HEK293 (cell line): ENCODE data around the gene NHLRC2.

Experiments
- CTCF ChIA-PET: fragments of 350-600 bp; formaldehyde crosslinking; extraction: SDS; loops from one replicate; lab custom pipeline; 2021; ENCODE audit warnings: antibody characterized with exemption; lab: Yijun Ruan, JAX
- POLR2A ChIA-PET: fragments of 300-600 bp; formaldehyde crosslinking; extraction: SDS; loops from one replicate; lab custom pipeline; 2020; ENCODE audit warnings: antibody characterized with exemption, inconsistent platforms; lab: Yijun Ruan, JAX
- H3K27ac ChIP-seq: fragments of 200-500 bp; sonication (Bioruptor generic); 2 replicates; pipeline ENCODE4 v1.5.1; 2014; ENCODE audit warnings: low read depth, low read length, control low read depth, inconsistent platforms; ENCODE audit errors: extremely low read depth
- H3K36me3 ChIP-seq, 2 experiments: fragments of 200-500 bp in 1 of 2; sonication (Bioruptor generic) in 1 of 2; 1 replicate in 1 of 2; 2 replicates in 1 of 2; pipeline ENCODE4 v1.5.1; 2014 to 2017; ENCODE audit warnings: inconsistent platforms in 2 of 2, low read length in 2 of 2; ENCODE audit not compliant: control insufficient read depth in 2 of 2, insufficient read depth in 1 of 2
- H3K4me1 ChIP-seq: fragments of 200-500 bp; sonication (Bioruptor generic); 2 replicates; pipeline ENCODE4 v1.5.1; 2014; ENCODE audit warnings: mild to moderate bottlenecking, low read length, inconsistent platforms; ENCODE audit not compliant: control insufficient read depth, insufficient read depth
- H3K4me3 ChIP-seq: 2 replicates; pipeline ENCODE4 v1.5.1; 2011; ENCODE audit warnings: low read depth, mild to moderate bottlenecking, control low read depth, low read length, moderate library complexity
- H3K9me3 ChIP-seq: fragments of 200-500 bp; sonication (Bioruptor generic); 2 replicates; pipeline ENCODE4 v1.5.1; 2014; ENCODE audit warnings: low read depth, low read length, inconsistent platforms; ENCODE audit not compliant: control insufficient read depth, insufficient read depth
- AEBP2 ChIP-seq: fragments of 450-650 bp; formaldehyde crosslinking; IDR thresholded peaks from 2 replicates; pipeline ENCODE4 v1.5.1; 2016; ENCODE audit warnings: missing biosample characterization, missing genetic modification characterization, borderline replicate concordance
- ATF2 ChIP-seq: fragments of 450-650 bp; formaldehyde crosslinking; IDR thresholded peaks from 2 replicates; pipeline ENCODE4 v1.5.1; 2016; ENCODE audit warnings: missing biosample characterization, missing genetic modification characterization, low read depth
- ZFP3 ChIP-seq: fragments of 450-650 bp; formaldehyde crosslinking; IDR thresholded peaks from 2 replicates; pipeline ENCODE4 v1.5.1; 2016; ENCODE audit warnings: low read depth, missing biosample characterization, missing genetic modification characterization
- ZFP41 ChIP-seq: fragments of 450-650 bp; formaldehyde crosslinking; IDR thresholded peaks from 2 replicates; pipeline ENCODE4 v1.5.1; 2016; ENCODE audit warnings: missing biosample characterization, missing genetic modification characterization, borderline replicate concordance
- ZIC2 ChIP-seq: fragments of 450-650 bp; formaldehyde crosslinking; IDR thresholded peaks from 2 replicates; pipeline ENCODE4 v1.5.1; 2016; ENCODE audit warnings: missing biosample characterization, missing genetic modification characterization
- ZNF157 ChIP-seq: fragments of 450-650 bp; formaldehyde crosslinking; IDR thresholded peaks from 2 replicates; pipeline ENCODE4 v1.5.1; 2016; ENCODE audit warnings: missing biosample characterization, missing genetic modification characterization
- ZNF23 ChIP-seq: fragments of 450-650 bp; formaldehyde crosslinking; IDR thresholded peaks from 2 replicates; pipeline ENCODE4 v1.5.1; 2016; ENCODE audit warnings: missing biosample characterization, missing genetic modification characterization, borderline replicate concordance
- ZNF239 ChIP-seq: fragments of 450-650 bp; formaldehyde crosslinking; IDR thresholded peaks from 2 replicates; pipeline ENCODE4 v1.5.1; 2016; ENCODE audit warnings: missing biosample characterization, missing genetic modification characterization
- ZNF280C ChIP-seq: fragments of 450-650 bp; formaldehyde crosslinking; IDR thresholded peaks from 2 replicates; pipeline ENCODE4 v1.5.1; 2016; ENCODE audit warnings: missing biosample characterization, missing genetic modification characterization
- ZNF423 ChIP-seq: fragments of 450-650 bp; formaldehyde crosslinking; IDR thresholded peaks from 2 replicates; pipeline ENCODE4 v1.5.1; 2016; ENCODE audit warnings: missing biosample characterization, missing genetic modification characterization
- ZNF513 ChIP-seq: fragments of 450-650 bp; IDR thresholded peaks from 2 replicates; pipeline ENCODE4 v1.5.1; 2018; ENCODE audit warnings: missing biosample characterization, missing genetic modification characterization
- ZNF600 ChIP-seq: fragments of 450-650 bp; formaldehyde crosslinking; IDR thresholded peaks from 2 replicates; pipeline ENCODE4 v1.5.1; 2016; ENCODE audit warnings: missing biosample characterization, missing genetic modification characterization
- ZNF610 ChIP-seq: fragments of 450-650 bp; formaldehyde crosslinking; IDR thresholded peaks from 2 replicates; pipeline ENCODE4 v1.5.1; 2016; ENCODE audit warnings: missing biosample characterization, missing genetic modification characterization, borderline replicate concordance
- ZNF670 ChIP-seq: fragments of 450-650 bp; formaldehyde crosslinking; IDR thresholded peaks from 2 replicates; pipeline ENCODE4 v1.5.1; 2016; ENCODE audit warnings: missing biosample characterization, missing genetic modification characterization, low read depth
- TF ChIP-seq, protein P1 (sequence below): fragments of 450-650 bp; formaldehyde crosslinking; IDR thresholded peaks from 2 replicates; pipeline ENCODE4 v1.5.1; 2016; ENCODE audit warnings: missing biosample characterization, missing genetic modification characterization
- TF ChIP-seq, protein P2 (sequence below): fragments of 450-650 bp; formaldehyde crosslinking; IDR thresholded peaks from 2 replicates; pipeline ENCODE4 v1.5.1; 2017; ENCODE audit warnings: missing biosample characterization, mild to moderate bottlenecking, missing genetic modification characterization, moderate library complexity

NHLRC2 gene

DNA sequence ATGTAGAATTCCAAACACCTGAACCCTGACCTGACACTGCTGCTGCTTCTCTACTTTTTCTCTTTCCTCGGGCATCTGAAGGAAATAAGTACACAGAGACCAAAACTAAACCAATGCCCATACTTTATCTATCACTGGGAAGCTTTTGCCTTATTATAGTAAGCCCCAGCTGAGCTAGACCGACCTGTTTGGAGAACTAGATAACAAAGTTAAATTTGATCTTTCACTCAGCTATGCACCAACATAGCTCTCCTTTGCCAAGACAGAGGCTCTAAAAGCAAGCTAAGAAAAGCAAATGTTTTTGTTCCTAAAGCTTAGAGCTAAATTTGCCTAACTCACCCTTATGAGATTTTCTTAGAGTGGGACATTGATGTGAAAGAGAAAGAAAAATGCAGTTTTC, 39.1 kb downstream of the NHLRC2 start:
- H3K9me3 ChIP-seq = no peaks in the 10 kb centered on the region
- ChIA-PET POLR2A (no interaction called here), CTCF (interaction anchor here (0.6 kb wide), 1 partner anchor 31 kb away, joined by 3 read pairs; no protein-coding TSS in a partner anchor)
- peaks cover 0 to 8% of the 10 kb centered on the region in 2 experiments; a peak in 1 of 3 replicates for H3K36me3 ChIP-seq
- peaks cover 2% of the 10 kb centered on the region; the same call in 1 of the 2 replicates for H3K4me1 ChIP-seq
- no peak for TF ChIP-seq AEBP2
- TF ChIP-seq ZNF670 (tag by site-specific recombination) = no peak
- TF ChIP-seq ZIC2 (tag by site-specific recombination) = no peak
- no peak for TF ChIP-seq ZNF23 (tag by site-specific recombination)
- TF ChIP-seq ZFP41 (tag by site-specific recombination) = no peak
- no peak for TF ChIP-seq ZNF600 (tag by site-specific recombination)
- no peak for TF ChIP-seq ZNF423 (tag by site-specific recombination)
- H3K4me3 ChIP-seq = no peak overlapping the region
- H3K27ac ChIP-seq = no peak overlapping the region

GRCh38 chr10:113894581-113894980, 40.1 kb downstream of the NHLRC2 start:
- CTCF ChIA-PET = interaction anchor here (0.7 kb wide), 1 partner anchor 30 kb away, joined by 3 read pairs; no protein-coding TSS in a partner anchor
- TF ChIP-seq ZFP3 = no peak
- TF ChIP-seq ZNF610 (tag by site-specific recombination) = no peak
- no peak for TF ChIP-seq ATF2 (tag by site-specific recombination)
- no peak for TF ChIP-seq ZNF157
- TF ChIP-seq, protein P1, sequence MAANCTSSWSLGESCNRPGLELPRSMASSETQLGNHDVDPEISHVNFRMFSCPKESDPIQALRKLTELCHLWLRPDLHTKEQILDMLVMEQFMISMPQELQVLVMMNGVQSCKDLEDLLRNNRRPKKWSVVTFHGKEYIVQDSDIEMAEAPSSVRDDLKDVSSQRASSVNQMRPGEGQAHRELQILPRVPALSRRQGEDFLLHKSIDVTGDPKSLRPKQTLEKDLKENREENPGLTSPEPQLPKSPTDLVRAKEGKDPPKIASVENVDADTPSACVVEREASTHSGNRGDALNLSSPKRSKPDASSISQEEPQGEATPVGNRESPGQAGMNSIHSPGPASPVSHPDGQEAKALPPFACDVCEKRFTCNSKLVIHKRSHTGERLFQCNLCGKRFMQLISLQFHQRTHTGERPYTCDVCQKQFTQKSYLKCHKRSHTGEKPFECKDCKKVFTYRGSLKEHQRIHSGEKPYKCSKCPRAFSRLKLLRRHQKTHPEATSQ (tag by site-specific recombination) = no peak
- TF ChIP-seq, protein P2, sequence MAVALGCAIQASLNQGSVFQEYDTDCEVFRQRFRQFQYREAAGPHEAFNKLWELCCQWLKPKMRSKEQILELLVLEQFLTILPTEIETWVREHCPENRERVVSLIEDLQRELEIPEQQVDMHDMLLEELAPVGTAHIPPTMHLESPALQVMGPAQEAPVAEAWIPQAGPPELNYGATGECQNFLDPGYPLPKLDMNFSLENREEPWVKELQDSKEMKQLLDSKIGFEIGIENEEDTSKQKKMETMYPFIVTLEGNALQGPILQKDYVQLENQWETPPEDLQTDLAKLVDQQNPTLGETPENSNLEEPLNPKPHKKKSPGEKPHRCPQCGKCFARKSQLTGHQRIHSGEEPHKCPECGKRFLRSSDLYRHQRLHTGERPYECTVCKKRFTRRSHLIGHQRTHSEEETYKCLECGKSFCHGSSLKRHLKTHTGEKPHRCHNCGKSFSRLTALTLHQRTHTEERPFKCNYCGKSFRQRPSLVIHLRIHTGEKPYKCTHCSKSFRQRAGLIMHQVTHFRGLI = no peak
- TF ChIP-seq ZNF239 = no peak
- TF ChIP-seq ZNF280C (tag by site-specific recombination) = no peak
- no peak for TF ChIP-seq ZNF513
- POLR2A ChIA-PET = no interaction called here
- no peaks in the 10 kb centered on the region for H3K9me3 ChIP-seq
- H3K36me3 ChIP-seq = peaks cover 0 to 12% of the 10 kb centered on the region in 2 experiments; a peak in 1 of 3 replicates
- H3K4me1 ChIP-seq = peaks cover 2% of the 10 kb centered on the region; the same call in 1 of the 2 replicates
- H3K4me3 ChIP-seq = no peak overlapping the region
- no peak overlapping the region for H3K27ac ChIP-seq
